CD8-positive, alpha-beta memory T cell (primary cell): Measurements from ENCODE around the gene TMEM164. TPM values are rescaled to one million over a fixed set of nuclear protein-coding genes. Genes with fewer than 3 reads are reported as not detected.
A peak's percentile ranks its signal among the peaks of the same experiment; 100 is the strongest.

Source experiments
- CTCF ChIA-PET: fragments of 350-600 bp; sonication (Branson Sonifier 250); formaldehyde crosslinking; loops from one replicate; lab custom pipeline; 2021; ENCODE audit warnings: antibody characterized with exemption; lab: Charles Lee
- POLR2A ChIA-PET: fragments of 350-600 bp; sonication (Branson Sonifier 250); formaldehyde crosslinking; loops from one replicate; lab custom pipeline; 2021; ENCODE audit warnings: antibody characterized with exemption; lab: Charles Lee
- DNase-seq, 5 donors: peaks; one replicate each; pipeline versions ENCODE4 v3.0.0 to v3.0.0-alpha.2; 2020 to 2022; ENCODE audit warnings: mixed read lengths in 1 of 5
- H3K27ac ChIP-seq: one replicate; pipeline ENCODE4 v1.7.0; 2013; ENCODE audit warnings: low read depth, mild to moderate bottlenecking, low read length, moderate library complexity
- H3K27me3 ChIP-seq: 2 replicates; pipeline ENCODE4 v1.7.0; 2013; ENCODE audit warnings: low read length, mild to moderate bottlenecking; ENCODE audit not compliant: insufficient read depth, poor library complexity, severe bottlenecking
- H3K36me3 ChIP-seq: 2 replicates; pipeline ENCODE4 v1.7.0; 2013; ENCODE audit warnings: mild to moderate bottlenecking, low read length, moderate library complexity; ENCODE audit not compliant: insufficient read depth
- H3K4me1 ChIP-seq: 2 replicates; pipeline ENCODE4 v1.7.0; 2013; ENCODE audit warnings: mild to moderate bottlenecking, low read length, moderate library complexity; ENCODE audit not compliant: insufficient read depth
- H3K4me3 ChIP-seq: 2 replicates; pipeline ENCODE4 v1.7.0; 2013; ENCODE audit warnings: mild to moderate bottlenecking, low read length
- H3K9me3 ChIP-seq: 2 replicates; pipeline ENCODE4 v1.7.0; 2013; ENCODE audit warnings: mild to moderate bottlenecking, low read length
- H3K27ac Mint-ChIP-seq, 8 donors: one replicate each; pipeline ENCODE4 v1.8.0; 2020 to 2021; ENCODE audit warnings: mixed read lengths in 8 of 8, mild to moderate bottlenecking in 6 of 8, inconsistent platforms in 3 of 8, moderate library complexity in 3 of 8
- H3K27me3 Mint-ChIP-seq, 2 donors: one replicate each; pipeline ENCODE4 v1.8.0; 2020 to 2021; ENCODE audit warnings: mixed read lengths in 2 of 2, mild to moderate bottlenecking in 1 of 2, moderate library complexity in 1 of 2
- H3K36me3 Mint-ChIP-seq, 3 donors: one replicate each; pipeline ENCODE4 v1.8.0; 2020 to 2021; ENCODE audit warnings: mixed read lengths in 3 of 3, inconsistent platforms in 1 of 3, mild to moderate bottlenecking in 1 of 3
- H3K4me1 Mint-ChIP-seq, 3 donors: one replicate each; pipeline ENCODE4 v1.8.0; 2020 to 2021; ENCODE audit warnings: mixed read lengths in 3 of 3, inconsistent platforms in 1 of 3, mild to moderate bottlenecking in 1 of 3
- H3K4me3 Mint-ChIP-seq, 7 donors: one replicate each; pipeline ENCODE4 v1.8.0; 2020 to 2021; ENCODE audit warnings: mixed read lengths in 7 of 7, mild to moderate bottlenecking in 6 of 7, moderate library complexity in 4 of 7, inconsistent platforms in 2 of 7
- H3K9me3 Mint-ChIP-seq, 5 donors: one replicate each; pipeline ENCODE4 v1.8.0; 2020 to 2022; ENCODE audit warnings: mixed read lengths in 5 of 5, mild to moderate bottlenecking in 3 of 5, moderate library complexity in 2 of 5, inconsistent platforms in 1 of 5
- polyA plus RNA-seq: library from polyadenylated mRNA; unstranded; fragments of 300-500 nt; fragmentation: Illumina TruSeq; gene quantifications from one replicate; pipeline ENCODE4 v1.2.3, GENCODE V29; 2021
- total RNA-seq, 2 experiments: library from RNA; stranded (reverse); gene quantifications; one replicate each; pipeline ENCODE4 v1.2.3, GENCODE V29; 2021

Gene TMEM164
- total and polyA plus RNA-seq, 3 experiments from 2014 or later = 3.2 to 13.2 (median 11.6) TPM

DNA sequence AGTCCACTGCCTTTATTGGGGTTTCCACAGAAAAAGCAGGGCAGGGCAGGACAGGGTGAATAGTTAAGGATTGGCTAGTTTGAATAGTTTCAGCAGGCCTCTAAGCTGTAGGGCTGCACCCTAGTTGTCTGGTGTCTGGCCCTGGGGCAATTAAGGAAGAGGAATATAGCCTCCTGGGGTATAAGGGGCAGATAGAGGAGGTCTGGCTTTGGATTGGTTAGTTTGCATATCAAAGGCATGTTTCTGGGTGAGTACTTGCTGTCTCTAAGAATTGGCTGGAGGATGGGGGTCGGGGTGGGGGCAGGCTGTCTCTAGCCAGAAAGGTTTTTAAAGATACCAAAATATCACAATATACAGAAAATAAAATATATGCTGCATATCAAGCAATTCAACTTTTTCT, 100.4 kb downstream of the TMEM164 start:
- H3K9me3 ChIP-seq = no peaks in the 10 kb centered on the region
- Mint-ChIP-seq H3K4me3 (no peak overlapping the region), H3K9me3 (no peaks in the 10 kb centered on the region), H3K27ac (no peak overlapping the region), H3K27me3 (no peaks in the 10 kb centered on the region), H3K36me3 (peaks cover 0 to 3% (median 2%) of the 10 kb centered on the region in 3 donors), H3K4me1 (no peaks in the 10 kb centered on the region)
- no peaks in the 10 kb centered on the region for H3K27me3 ChIP-seq
- CTCF ChIA-PET = no interaction called here
- H3K36me3 ChIP-seq = no peaks in the 10 kb centered on the region
- no peaks in the 10 kb centered on the region for H3K4me1 ChIP-seq
- H3K27ac ChIP-seq = no peak overlapping the region
- POLR2A ChIA-PET = no interaction called here
- no peak overlapping the region for H3K4me3 ChIP-seq
- no peak for DNase-seq

GRCh38 chrX:110104078-110104477, 101.2 kb downstream of the TMEM164 start:
- Mint-ChIP-seq H3K36me3 (peaks cover 0 to 6% (median 2%) of the 10 kb centered on the region in 3 donors), H3K4me1 (no peaks in the 10 kb centered on the region), H3K9me3 (no peaks in the 10 kb centered on the region), H3K27ac (no peak overlapping the region), H3K27me3 (no peaks in the 10 kb centered on the region), H3K4me3 (no peak overlapping the region)
- no peak for DNase-seq
- no peak overlapping the region for H3K27ac ChIP-seq
- no peaks in the 10 kb centered on the region for H3K4me1 ChIP-seq
- no peaks in the 10 kb centered on the region for H3K36me3 ChIP-seq
- H3K27me3 ChIP-seq = no peaks in the 10 kb centered on the region
- POLR2A ChIA-PET = no interaction called here
- CTCF ChIA-PET = no interaction called here
- H3K9me3 ChIP-seq = no peaks in the 10 kb centered on the region
- H3K4me3 ChIP-seq = no peak overlapping the region

- H3K4me1 Mint-ChIP-seq = no peaks in the 10 kb centered on the region
- ChIA-PET POLR2A (no interaction called here), CTCF (no interaction called here)
- no peak overlapping the region for H3K27ac Mint-ChIP-seq
- no peaks in the 10 kb centered on the region for H3K9me3 ChIP-seq
- no peak overlapping the region for H3K4me3 ChIP-seq
- no peaks in the 10 kb centered on the region for H3K27me3 ChIP-seq
- no peak overlapping the region for H3K4me3 Mint-ChIP-seq
- no peaks in the 10 kb centered on the region for H3K36me3 ChIP-seq
- no peak overlapping the region for H3K27ac ChIP-seq
- H3K4me1 ChIP-seq = no peaks in the 10 kb centered on the region
- H3K9me3 Mint-ChIP-seq = no peaks in the 10 kb centered on the region
- H3K36me3 Mint-ChIP-seq = peaks cover 0 to 18% (median 0%) of the 10 kb centered on the region in 3 donors
- H3K27me3 Mint-ChIP-seq = no peaks in the 10 kb centered on the region
- no peak for DNase-seq
These were observed 105.5 kb downstream of the TMEM164 start for GRCh38 chrX:110108381-110108821.

- no peaks in the 10 kb centered on the region for H3K9me3 ChIP-seq
- ChIA-PET POLR2A (no interaction called here), CTCF (no interaction called here)
- no peaks in the 10 kb centered on the region for H3K27me3 Mint-ChIP-seq
- no peak overlapping the region for H3K27ac ChIP-seq
- H3K4me3 Mint-ChIP-seq = no peak overlapping the region
- H3K36me3 ChIP-seq = no peaks in the 10 kb centered on the region
- H3K36me3 Mint-ChIP-seq = peaks cover 0 to 26% (median 0%) of the 10 kb centered on the region in 3 donors
- no peaks in the 10 kb centered on the region for H3K4me1 Mint-ChIP-seq
- no peak for DNase-seq
- no peaks in the 10 kb centered on the region for H3K4me1 ChIP-seq
- H3K27me3 ChIP-seq = no peaks in the 10 kb centered on the region
- peak overlapping the region in 1 of 8 donors; percentile 52 for H3K27ac Mint-ChIP-seq
- no peak overlapping the region for H3K4me3 ChIP-seq
- H3K9me3 Mint-ChIP-seq = no peaks in the 10 kb centered on the region
These were observed 111.4 kb downstream of the TMEM164 start for GRCh38 chrX:110114260-110114776.

DNA sequence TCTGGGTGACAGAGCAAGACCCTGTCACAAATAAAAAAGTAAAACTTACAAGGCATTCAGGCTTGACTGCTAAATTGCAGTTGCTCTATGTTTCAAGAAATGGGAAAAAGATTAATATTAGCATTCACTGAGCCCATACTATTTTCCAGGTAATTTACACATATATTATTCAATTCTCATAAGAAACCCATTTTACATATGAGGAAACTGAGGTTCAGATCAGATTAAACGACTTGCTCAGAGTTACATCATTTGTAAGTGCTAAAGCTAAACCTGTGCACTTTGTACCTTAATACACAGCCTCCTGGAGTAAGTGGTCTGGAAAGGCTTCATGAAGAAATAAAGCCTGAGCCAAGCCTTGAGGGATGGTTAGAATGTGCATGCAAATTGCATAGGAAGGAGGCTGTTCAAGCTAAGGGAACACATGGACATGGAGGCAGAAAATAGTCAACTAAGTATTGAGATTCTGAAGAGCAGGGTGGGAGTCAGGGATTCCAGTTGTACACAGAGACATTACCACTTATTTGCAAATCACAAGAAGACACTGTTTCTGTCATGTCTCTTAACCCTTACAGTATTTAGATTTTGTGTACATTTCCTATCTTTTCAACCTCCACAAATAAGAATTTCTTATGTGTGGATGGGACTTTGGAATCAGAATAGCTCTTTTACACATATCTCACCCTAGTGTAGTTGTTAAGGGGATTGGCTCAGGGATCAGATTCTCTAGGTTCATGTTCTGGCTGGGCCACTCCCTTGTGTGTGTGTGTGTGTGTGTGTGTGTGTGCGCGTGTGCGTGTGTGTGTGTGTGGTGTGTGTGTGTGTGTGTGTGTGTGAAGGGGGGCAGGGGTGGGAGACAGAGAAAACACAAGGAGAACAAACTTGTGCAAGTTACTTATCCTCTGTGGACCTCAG, 113.4 kb downstream of the TMEM164 start:
- H3K36me3 ChIP-seq = no peaks in the 10 kb centered on the region
- peak overlapping the region in 2 of 8 donors; percentile 24 to 39 for H3K27ac Mint-ChIP-seq

GRCh38 chrX:110118530-110118929, 115.6 kb downstream of the TMEM164 start:
- Mint-ChIP-seq H3K27me3 (no peaks in the 10 kb centered on the region), H3K4me1 (no peaks in the 10 kb centered on the region), H3K4me3 (no peak overlapping the region), H3K9me3 (no peaks in the 10 kb centered on the region), H3K36me3 (peaks cover 0 to 27% (median 4%) of the 10 kb centered on the region in 3 donors), H3K27ac (peak overlapping the region in 1 of 8 donors; percentile 24)
- H3K27me3 ChIP-seq = no peaks in the 10 kb centered on the region
- CTCF ChIA-PET = no interaction called here
- POLR2A ChIA-PET = no interaction called here
- H3K36me3 ChIP-seq = no peaks in the 10 kb centered on the region
- no peaks in the 10 kb centered on the region for H3K9me3 ChIP-seq
- DNase-seq = no peak
- H3K4me3 ChIP-seq = no peak overlapping the region
- H3K27ac ChIP-seq = no peak overlapping the region
- no peaks in the 10 kb centered on the region for H3K4me1 ChIP-seq

More for the DNA sequence above, 113.4 kb downstream of the TMEM164 start:
- no peaks in the 10 kb centered on the region for H3K9me3 ChIP-seq
- no peak overlapping the region for H3K27ac ChIP-seq
- H3K4me3 Mint-ChIP-seq = no peak overlapping the region
- no peaks in the 10 kb centered on the region for H3K4me1 Mint-ChIP-seq
- H3K4me3 ChIP-seq = no peak overlapping the region
- no peaks in the 10 kb centered on the region for H3K9me3 Mint-ChIP-seq
- no peak for DNase-seq
- no peaks in the 10 kb centered on the region for H3K27me3 Mint-ChIP-seq
- H3K4me1 ChIP-seq = no peaks in the 10 kb centered on the region
- peaks cover 0 to 33% (median 3%) of the 10 kb centered on the region in 3 donors for H3K36me3 Mint-ChIP-seq
- ChIA-PET POLR2A (no interaction called here), CTCF (no interaction called here)
- no peaks in the 10 kb centered on the region for H3K27me3 ChIP-seq

GRCh38 chrX:110119480-110119879, 116.6 kb downstream of the TMEM164 start:
- peaks cover 0 to 3% of the 10 kb centered on the region in 2 donors for H3K27me3 Mint-ChIP-seq
- H3K9me3 Mint-ChIP-seq = no peaks in the 10 kb centered on the region
- H3K36me3 ChIP-seq = no peaks in the 10 kb centered on the region
- no peak overlapping the region for H3K27ac ChIP-seq
- DNase-seq = no peak
- H3K4me3 Mint-ChIP-seq = no peak overlapping the region
- H3K27me3 ChIP-seq = no peaks in the 10 kb centered on the region
- no peaks in the 10 kb centered on the region for H3K9me3 ChIP-seq
- H3K4me3 ChIP-seq = no peak overlapping the region
- H3K4me1 ChIP-seq = no peaks in the 10 kb centered on the region
- H3K27ac Mint-ChIP-seq = no peak overlapping the region
- CTCF ChIA-PET = interaction anchor here (1.9 kb wide), 1 partner anchor 27 kb away, joined by 5 read pairs; no protein-coding TSS in a partner anchor
- POLR2A ChIA-PET = no interaction called here
- peaks cover 0 to 26% (median 4%) of the 10 kb centered on the region in 3 donors for H3K36me3 Mint-ChIP-seq
- no peaks in the 10 kb centered on the region for H3K4me1 Mint-ChIP-seq

DNA sequence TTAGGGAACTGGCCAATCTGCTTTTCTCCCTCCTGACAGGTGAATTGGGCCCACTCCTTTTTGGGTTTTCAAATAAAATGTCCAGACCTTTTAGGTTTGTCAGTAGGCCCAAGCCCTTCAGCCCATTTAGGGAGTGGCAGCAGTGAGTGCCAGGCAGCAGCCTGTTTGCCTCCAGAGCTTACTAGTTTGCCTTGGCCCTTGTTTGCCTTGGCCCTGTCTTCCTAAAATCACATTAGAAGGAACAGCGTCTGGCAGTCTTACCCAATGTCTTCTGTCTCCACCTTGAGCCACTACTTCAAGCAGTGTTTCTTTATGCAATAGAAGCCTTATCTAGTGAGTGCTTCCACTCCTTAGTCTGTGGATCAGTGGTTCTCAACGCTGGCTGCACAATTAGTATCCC, 117.1 kb downstream of the TMEM164 start:
- Mint-ChIP-seq H3K27ac (peak overlapping the region in 1 of 8 donors; percentile 34), H3K27me3 (peaks cover 0 to 3% of the 10 kb centered on the region in 2 donors), H3K36me3 (peaks cover 0 to 26% (median 4%) of the 10 kb centered on the region in 3 donors), H3K4me3 (no peak overlapping the region), H3K4me1 (no peaks in the 10 kb centered on the region), H3K9me3 (no peaks in the 10 kb centered on the region)
- Histone ChIP-seq H3K27me3 (no peaks in the 10 kb centered on the region), H3K9me3 (no peaks in the 10 kb centered on the region), H3K4me3 (no peak overlapping the region), H3K27ac (no peak overlapping the region), H3K36me3 (no peaks in the 10 kb centered on the region), H3K4me1 (no peaks in the 10 kb centered on the region)
- ChIA-PET POLR2A (no interaction called here), CTCF (interaction anchor here (1.9 kb wide), 1 partner anchor 26 kb away, joined by 5 read pairs; no protein-coding TSS in a partner anchor)
- no peak for DNase-seq
